ENCODE results near the gene ITGB5. TPM values are rescaled to one million over a fixed set of nuclear protein-coding genes. Genes with fewer than 3 reads are reported as not detected.
A peak's percentile ranks its signal among the peaks of the same experiment; 100 is the strongest.

The ITGB5 gene
- total RNA-seq, 1 experiment from 2014 or later: 132 TPM

GRCh38 chr3:124823206-124823605 is 64.0 kb downstream of the ITGB5 start:
- no TSS peak for BruUV-seq (replicated peaks)
- Mint-ChIP-seq H3K36me3 (ENCODE audit: insufficient read depth, unreplicated experiment) (peaks cover 13% of the 10 kb centered on the region), H3K27ac (ENCODE audit: unreplicated experiment) (no peak overlapping the region), H3K27me3 (ENCODE audit: insufficient read depth, unreplicated experiment) (no peaks in the 10 kb centered on the region), H3K4me1 (ENCODE audit: low read depth, unreplicated experiment) (peaks cover 19% of the 10 kb centered on the region), H3K9me3 (ENCODE audit: unreplicated experiment) (no peaks in the 10 kb centered on the region), H3K4me3 (ENCODE audit: unreplicated experiment) (no peak overlapping the region)
- H3K4me1 ChIP-seq: peaks cover 9% of the 10 kb centered on the region
- no peaks in the 10 kb centered on the region; the same call in 1 of the 2 replicates for H3K36me3 ChIP-seq (ENCODE audit: control insufficient read depth, insufficient read depth, low read length)
- no peak for TF ChIP-seq CTCF (IDR thresholded peaks at IDR 0.05; ENCODE audit: insufficient read depth in 1 of 2, low read depth in 1 of 2, low read length in 1 of 2, severe bottlenecking in 1 of 2, unreplicated experiment in 1 of 2)
- ChIA-PET POLR2A (no interaction called here), CTCF (interaction anchor here (1.3 kb wide), 1 partner anchor 36 kb away, joined by 4 read pairs; no protein-coding TSS in a partner anchor)
- DNase-seq: no peak
- no peak overlapping the region for H3K4me3 ChIP-seq (ENCODE audit: low read depth, low read length)
- intact Hi-C loops (cut with micrococcal nuclease; ENCODE audit: unreplicated experiment): no loop called here
- no peaks in the 10 kb centered on the region for H3K27me3 ChIP-seq (replicated peaks; ENCODE audit: control insufficient read depth, insufficient read depth, low read length)
- no peaks in the 10 kb centered on the region for H3K9me3 ChIP-seq

GRCh38 chr3:124821356-124821755 is 65.8 kb downstream of the ITGB5 start:
- H3K9me3 ChIP-seq: no peaks in the 10 kb centered on the region
- BruUV-seq (replicated peaks): no TSS peak
- no peaks in the 10 kb centered on the region; the same call in none of the 2 replicates for H3K36me3 ChIP-seq (ENCODE audit: control insufficient read depth, insufficient read depth, low read length)
- no peak overlapping the region for H3K4me3 ChIP-seq (ENCODE audit: low read depth, low read length)
- no peaks in the 10 kb centered on the region for H3K9me3 Mint-ChIP-seq (ENCODE audit: unreplicated experiment)
- peaks cover 6% of the 10 kb centered on the region for H3K36me3 Mint-ChIP-seq (ENCODE audit: insufficient read depth, unreplicated experiment)
- H3K27ac Mint-ChIP-seq (ENCODE audit: unreplicated experiment): no peak overlapping the region
- TF ChIP-seq CTCF (IDR thresholded peaks at IDR 0.05; ENCODE audit: insufficient read depth in 1 of 2, low read depth in 1 of 2, low read length in 1 of 2, severe bottlenecking in 1 of 2, unreplicated experiment in 1 of 2): no peak
- CTCF ChIA-PET: no interaction called here
- intact Hi-C loops (cut with micrococcal nuclease; ENCODE audit: unreplicated experiment): no loop called here
- no peaks in the 10 kb centered on the region for H3K27me3 ChIP-seq (replicated peaks; ENCODE audit: control insufficient read depth, insufficient read depth, low read length)
- H3K4me1 Mint-ChIP-seq (ENCODE audit: low read depth, unreplicated experiment): peaks cover 14% of the 10 kb centered on the region
- no peak for DNase-seq
- H3K27me3 Mint-ChIP-seq (ENCODE audit: insufficient read depth, unreplicated experiment): no peaks in the 10 kb centered on the region
- H3K4me3 Mint-ChIP-seq (ENCODE audit: unreplicated experiment): no peak overlapping the region
- POLR2A ChIA-PET: no interaction called here
- H3K4me1 ChIP-seq: peaks cover 10% of the 10 kb centered on the region

- H3K4me3 ChIP-seq (ENCODE audit: low read depth, low read length): no peak overlapping the region
- H3K36me3 Mint-ChIP-seq (ENCODE audit: insufficient read depth, unreplicated experiment): peaks cover 15% of the 10 kb centered on the region
- no peak overlapping the region for H3K4me3 Mint-ChIP-seq (ENCODE audit: unreplicated experiment)
- intact Hi-C loops (cut with micrococcal nuclease; ENCODE audit: unreplicated experiment): no loop called here
- TF ChIP-seq CTCF (IDR thresholded peaks at IDR 0.05; ENCODE audit: insufficient read depth in 1 of 2, low read depth in 1 of 2, low read length in 1 of 2, severe bottlenecking in 1 of 2, unreplicated experiment in 1 of 2): no peak
- H3K9me3 ChIP-seq: no peaks in the 10 kb centered on the region; the same call in 1 of the 2 replicates
- no peaks in the 10 kb centered on the region for H3K9me3 Mint-ChIP-seq (ENCODE audit: unreplicated experiment)
- peaks cover 16% of the 10 kb centered on the region for H3K4me1 Mint-ChIP-seq (ENCODE audit: low read depth, unreplicated experiment)
- peak overlapping the region; percentile 15 for H3K27ac Mint-ChIP-seq (ENCODE audit: unreplicated experiment)
- H3K27me3 ChIP-seq (replicated peaks; ENCODE audit: control insufficient read depth, insufficient read depth, low read length): no peaks in the 10 kb centered on the region
- DNase-seq: no peak
- H3K36me3 ChIP-seq (ENCODE audit: control insufficient read depth, insufficient read depth, low read length): peaks cover 3% of the 10 kb centered on the region
- ChIA-PET CTCF (no interaction called here), POLR2A (no interaction called here)
- peaks cover 35% of the 10 kb centered on the region for H3K4me1 ChIP-seq
- BruUV-seq (replicated peaks): no TSS peak
- no peaks in the 10 kb centered on the region for H3K27me3 Mint-ChIP-seq (ENCODE audit: insufficient read depth, unreplicated experiment)
Observed at GRCh38 chr3:124818398-124819091, 68.6 kb downstream of the ITGB5 start.

All from Caco-2 (cell line).